GM21367 (cell line): ENCODE measurements around the gene HAGHL.

Source experiments
- ATAC-seq: cut with Tn5 transposase; IDR thresholded peaks from one replicate; pipeline ENCODE4 v1.9.1; 2021; ENCODE audit not compliant: unreplicated experiment

The HAGHL gene

GRCh38 chr16:720990-721764 lies 5.7 kb upstream of the HAGHL start, which contains the start of gene ANTKMT:
TSS of gene ANTKMT (plus strand) at chr16:721146. CDS start at chr16:721275, 129 bp downstream.
- peak; percentile 48 for ATAC-seq

GRCh38 chr16:721765-722540 lies 5.0 kb upstream of the HAGHL start:
- ATAC-seq: no peak

DNA sequence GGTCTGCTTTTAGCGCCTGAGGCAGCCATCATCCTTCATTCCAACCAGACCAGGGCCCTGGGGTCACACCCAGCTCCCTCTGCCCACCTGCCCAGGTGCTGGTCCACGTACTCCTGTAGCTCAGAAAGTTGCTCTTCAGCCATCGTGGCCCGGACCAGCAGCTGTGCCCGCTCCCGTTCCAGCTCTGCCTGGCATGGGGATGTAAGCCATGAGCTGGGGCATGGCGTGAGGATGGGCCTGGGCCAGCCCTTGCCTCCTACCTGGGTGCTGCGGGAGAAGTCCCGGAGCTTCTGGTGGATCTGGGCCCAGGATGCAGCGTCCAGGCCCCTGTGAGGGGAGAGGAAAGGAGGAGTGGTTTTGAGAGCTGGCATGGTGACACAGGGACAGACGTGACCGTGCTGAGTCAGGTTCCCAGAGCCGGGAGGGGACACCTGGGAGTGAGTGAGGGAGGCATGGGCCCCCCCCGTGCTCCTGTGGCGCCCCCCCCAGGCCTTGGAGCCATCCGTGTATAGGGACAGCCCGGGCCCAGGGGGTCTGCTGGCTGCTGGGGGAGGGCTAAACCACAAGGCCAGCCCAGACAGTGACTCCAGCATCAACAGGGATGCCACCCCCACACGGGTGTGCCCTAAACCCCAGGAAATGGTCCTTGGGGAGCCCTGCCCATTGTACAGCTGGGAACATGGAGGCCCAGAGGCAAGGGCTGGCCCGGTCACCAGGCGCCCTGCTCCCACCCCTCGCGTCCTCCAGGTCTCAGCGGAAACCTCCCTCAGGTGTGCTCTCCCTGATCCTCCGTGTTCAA lies 3.9 kb upstream of the HAGHL start:
- no peak for ATAC-seq

DNA sequence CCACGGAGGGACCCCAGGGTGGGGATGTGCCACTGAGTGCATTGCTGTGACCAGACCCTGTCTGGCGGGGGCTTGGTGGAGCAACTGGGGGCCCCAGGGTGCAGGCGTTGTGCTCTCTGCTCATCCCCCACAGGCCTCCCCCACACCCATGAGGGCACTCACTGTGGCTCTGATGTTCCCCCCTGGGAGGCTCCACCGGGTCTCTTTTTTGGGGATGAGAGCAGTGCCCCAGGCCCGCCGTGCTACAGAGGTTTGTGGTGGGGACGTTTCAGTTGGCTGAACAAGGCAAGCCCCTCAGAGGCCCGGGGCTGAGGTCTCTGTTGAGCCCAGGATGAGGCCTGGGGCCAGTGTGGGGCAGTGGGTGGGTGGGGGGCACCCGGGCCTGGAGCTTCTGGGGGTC lies 3.2 kb upstream of the HAGHL start:
- ATAC-seq: no peak

- no peak for ATAC-seq
Measured at GRCh38 chr16:724188-725040, 2.5 kb upstream of the HAGHL start.

DNA sequence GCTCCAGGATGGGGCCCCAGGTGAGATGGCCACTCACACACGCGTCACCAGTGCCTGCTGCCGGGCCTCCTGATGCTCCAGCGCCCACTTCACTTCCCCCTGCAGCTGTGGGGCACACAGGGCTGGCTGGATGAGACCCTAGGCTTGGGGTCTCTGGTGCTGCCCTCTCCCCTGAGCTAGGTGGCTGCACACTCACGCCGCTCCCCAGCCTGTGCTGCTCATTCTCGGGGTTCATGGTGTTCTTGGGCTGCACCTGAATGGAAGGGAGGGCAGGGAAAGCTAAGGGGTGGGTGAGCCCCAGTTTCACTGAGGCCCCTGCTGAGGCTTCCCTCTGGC lies 1.9 kb upstream of the HAGHL start:
- no peak for ATAC-seq

GRCh38 chr16:725463-726187 lies 1.3 kb upstream of the HAGHL start:
- no peak for ATAC-seq

DNA sequence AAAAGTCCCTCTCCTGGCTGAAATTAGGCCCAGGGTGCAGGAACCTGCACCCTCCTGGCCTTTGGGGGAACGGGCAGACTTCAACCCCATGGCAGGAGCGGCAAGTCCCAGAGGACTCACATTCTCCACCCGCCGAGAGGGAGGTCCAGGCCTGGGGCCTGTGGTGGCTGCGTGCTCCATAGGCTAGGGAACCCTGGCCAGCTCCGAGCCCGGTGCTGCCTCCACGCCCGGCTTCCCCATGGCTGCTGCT lies 793 bp upstream of the HAGHL start:
- no peak for ATAC-seq

DNA sequence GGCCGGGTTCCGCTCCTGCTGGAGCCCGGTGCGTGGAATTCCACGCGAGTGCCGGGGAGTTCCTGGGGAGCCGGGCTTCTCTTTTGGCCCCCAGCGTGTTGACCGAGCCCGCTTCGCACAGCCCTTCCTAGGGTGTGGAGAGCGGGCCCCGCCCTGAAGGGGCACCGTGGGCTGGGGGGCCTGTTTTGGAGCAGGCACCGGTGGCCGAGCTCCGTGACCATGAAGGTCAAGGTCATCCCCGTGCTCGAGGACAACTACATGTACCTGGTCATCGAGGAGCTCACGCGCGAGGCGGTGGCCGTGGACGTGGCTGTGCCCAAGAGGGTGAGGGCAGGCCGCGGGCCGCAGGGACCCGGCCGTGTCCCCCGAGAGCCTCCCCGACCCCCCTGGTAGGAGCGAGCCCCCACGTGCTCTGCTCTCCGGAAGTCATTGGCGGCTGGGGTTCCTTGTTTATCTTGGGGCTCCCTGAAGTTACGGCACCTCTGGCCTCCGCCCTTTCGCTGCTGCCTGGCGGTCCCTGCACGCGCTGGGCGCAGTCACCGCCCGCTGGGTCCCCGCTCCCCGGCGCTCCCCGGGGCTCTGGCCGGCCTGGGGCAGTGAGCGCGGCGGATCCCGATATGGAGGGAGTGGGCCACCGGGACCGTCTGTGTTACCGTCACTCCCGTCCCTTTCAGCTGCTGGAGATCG lies 528 bp downstream of the HAGHL start:
- ATAC-seq: no peak

DNA sequence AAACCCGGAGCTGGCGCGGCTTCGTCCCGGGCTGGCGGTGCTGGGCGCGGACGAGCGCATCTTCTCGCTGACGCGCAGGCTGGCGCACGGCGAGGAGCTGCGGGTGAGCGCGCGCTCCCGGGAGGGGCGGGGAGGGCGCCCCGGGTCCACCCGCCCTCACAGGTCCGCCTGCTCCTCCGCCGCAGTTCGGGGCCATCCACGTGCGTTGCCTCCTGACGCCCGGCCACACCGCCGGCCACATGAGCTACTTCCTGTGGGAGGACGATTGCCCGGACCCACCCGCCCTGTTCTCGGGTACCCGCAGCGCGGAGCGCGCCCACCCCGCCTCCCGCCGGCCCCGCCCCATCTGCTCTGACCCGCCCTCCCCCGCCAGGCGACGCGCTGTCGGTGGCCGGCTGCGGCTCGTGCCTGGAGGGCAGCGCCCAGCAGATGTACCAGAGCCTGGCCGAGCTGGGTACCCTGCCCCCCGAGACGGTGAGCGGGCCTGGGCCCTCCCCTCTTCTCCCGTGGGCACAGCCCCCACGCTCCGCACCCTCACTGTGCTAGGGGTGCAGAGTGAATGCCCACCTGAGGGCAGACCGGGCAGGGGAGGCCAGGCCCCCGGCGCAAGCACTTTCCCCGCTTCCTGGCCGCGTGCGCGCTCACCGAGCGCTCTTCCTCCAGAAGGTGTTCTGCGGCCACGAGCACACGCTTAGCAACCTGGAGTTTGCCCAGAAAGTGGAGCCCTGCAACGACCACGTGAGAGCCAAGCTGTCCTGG lies 1.4 kb downstream of the HAGHL start:
- no peak for ATAC-seq

GRCh38 chr16:728890-729744 lies 2.2 kb downstream of the HAGHL start:
- ATAC-seq: no peak

- ATAC-seq: no peak
Measured at GRCh38 chr16:729768-730665, 3.1 kb downstream of the HAGHL start.

- ATAC-seq: no peak
Measured at GRCh38 chr16:730666-731509, 4.0 kb downstream of the HAGHL start.

- ATAC-seq: no peak
Measured at GRCh38 chr16:732332-732731, 5.4 kb downstream of the HAGHL start.

DNA sequence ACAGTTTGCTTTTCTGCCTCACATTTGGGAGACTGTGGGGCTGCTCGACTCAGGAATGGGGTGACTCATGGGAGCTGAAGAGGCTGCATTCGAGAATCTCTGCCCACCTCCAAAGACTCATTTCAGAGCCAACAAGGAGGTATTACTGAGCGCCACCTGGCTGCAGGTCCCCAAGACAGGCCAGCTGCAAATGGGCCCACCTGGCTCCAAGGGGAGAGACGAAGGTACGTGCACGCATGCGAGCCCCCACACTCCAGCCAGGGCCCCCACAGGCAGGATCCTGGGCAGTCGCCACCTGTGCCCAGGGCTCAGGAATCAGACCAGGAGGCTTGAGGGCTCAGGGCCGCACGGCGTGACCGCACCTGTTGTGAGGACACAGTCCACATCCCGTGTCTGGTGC lies 6.0 kb downstream of the HAGHL start:
- no peak for ATAC-seq
